CD4-positive, alpha-beta T cell (primary cell): Measurements from ENCODE around the gene CFAP61. TPM values are rescaled to one million over a fixed set of nuclear protein-coding genes. Genes with fewer than 3 reads are reported as not detected.

ENCODE experiments used
- ATAC-seq: fragments of 200-7000 bp; cut with Tn5 transposase; one replicate; pipeline ENCODE4 v1.10.0; 2022; ENCODE audit warnings: mild to moderate bottlenecking; ENCODE audit not compliant: poor library complexity
- CTCF ChIA-PET: fragments of 350-600 bp; sonication (Branson Sonifier 250); formaldehyde crosslinking; loops from one replicate; lab custom pipeline; 2021; ENCODE audit warnings: antibody characterized with exemption, inconsistent platforms; lab: Charles Lee
- POLR2A ChIA-PET: fragments of 350-600 bp; sonication (Branson Sonifier 250); formaldehyde crosslinking; loops from one replicate; lab custom pipeline; 2021; ENCODE audit warnings: antibody characterized with exemption, inconsistent platforms; lab: Charles Lee
- DNase-seq, 14 experiments: peaks; one replicate each; pipeline ENCODE4 v3.0.0-alpha.2; 2013 to 2020; ENCODE audit warnings: mixed read lengths in 2 of 14
- H3K27ac ChIP-seq, 2 donors: one replicate each; pipeline versions ENCODE4 v1.5.1 to v1.7.0; 2013; ENCODE audit warnings: low read length in 2 of 2, low read depth in 1 of 2, mild to moderate bottlenecking in 1 of 2
- H3K27me3 ChIP-seq, 2 experiments: 1 replicate in 1 of 2; 2 replicates in 1 of 2; pipeline versions ENCODE4 v1.6.1 to v1.7.0; 2013; ENCODE audit warnings: low read length in 2 of 2, control low read depth in 1 of 2, mild to moderate bottlenecking in 1 of 2, moderate library complexity in 1 of 2; ENCODE audit not compliant: insufficient read depth in 2 of 2, control insufficient read depth in 1 of 2
- H3K36me3 ChIP-seq: one replicate; pipeline ENCODE4 v1.6.1; 2013; ENCODE audit warnings: low read length, control low read depth; ENCODE audit not compliant: insufficient read depth
- H3K4me1 ChIP-seq: one replicate; pipeline ENCODE4 v1.6.1; 2013; ENCODE audit warnings: low read length, control low read depth; ENCODE audit not compliant: insufficient read depth
- H3K4me3 ChIP-seq: one replicate; pipeline ENCODE4 v1.5.1; 2013; ENCODE audit warnings: mild to moderate bottlenecking, low read length, moderate library complexity
- H3K9me3 ChIP-seq, 2 experiments: 1 replicate in 1 of 2; 2 replicates in 1 of 2; pipeline versions ENCODE4 v1.6.1 to v1.7.0; 2013; ENCODE audit warnings: low read length in 2 of 2, mild to moderate bottlenecking in 2 of 2, control low read depth in 1 of 2, moderate library complexity in 1 of 2; ENCODE audit not compliant: control insufficient read depth in 1 of 2, insufficient read depth in 1 of 2
- H3K27ac Mint-ChIP-seq: one replicate; pipeline ENCODE4 v1.8.0; 2020; ENCODE audit warnings: mixed read lengths
- H3K27me3 Mint-ChIP-seq: one replicate; pipeline ENCODE4 v1.8.0; 2021; ENCODE audit warnings: mixed read lengths
- H3K36me3 Mint-ChIP-seq: one replicate; pipeline ENCODE4 v1.8.0; 2021; ENCODE audit warnings: low read depth, mixed read lengths
- H3K4me1 Mint-ChIP-seq: one replicate; pipeline ENCODE4 v1.8.0; 2021; ENCODE audit warnings: low read depth, mixed read lengths
- H3K4me3 Mint-ChIP-seq: one replicate; pipeline ENCODE4 v1.8.0; 2020; ENCODE audit warnings: mild to moderate bottlenecking, mixed read lengths
- H3K9me3 Mint-ChIP-seq: one replicate; pipeline ENCODE4 v1.8.0; 2020; ENCODE audit warnings: mixed read lengths
- CTCF ChIP-seq: fragments of 200-600 bp; IDR thresholded peaks from one replicate; pipeline ENCODE4 v1.8.0; 2022; ENCODE audit warnings: antibody characterized with exemption, mild to moderate bottlenecking
- intact Hi-C, 2 experiments: fragments of 100-400 bp; cut with DNase I in 1 of 2; cut with micrococcal nuclease in 1 of 2; formaldehyde crosslinking; loops; one replicate each; pipeline versions ENCODE4 v1.15.1 to v1.9.0; 2023 to 2025; cut with DNase I, micrococcal nuclease
- total RNA-seq, 174 experiments: library from RNA in 2 of 174; stranded (reverse) in 2 of 174; gene quantifications; one replicate each; pipeline ENCODE4 v1.2.3 and lab custom pipeline; 2021 to 2026

The CFAP61 gene
- total RNA-seq, 2 experiments from 2014 or later: not detected

GRCh38 chr20:20271271-20271670 lies 218.9 kb downstream of the CFAP61 start:
- Mint-ChIP-seq H3K9me3 (no peaks in the 10 kb centered on the region), H3K27me3 (peaks cover 6% of the 10 kb centered on the region), H3K36me3 (no peaks in the 10 kb centered on the region), H3K4me1 (no peaks in the 10 kb centered on the region), H3K4me3 (no peak overlapping the region), H3K27ac (no peak overlapping the region)
- CTCF ChIA-PET: no interaction called here
- DNase-seq (peak in 1 of 14 experiments; percentile 25), ATAC-seq (no peak)
- Histone ChIP-seq H3K27me3 (no peaks in the 10 kb centered on the region), H3K4me1 (no peaks in the 10 kb centered on the region), H3K36me3 (no peaks in the 10 kb centered on the region), H3K4me3 (no peak overlapping the region), H3K27ac (no peak overlapping the region), H3K9me3 (no peaks in the 10 kb centered on the region)
- POLR2A ChIA-PET: no interaction called here
- no peak for TF ChIP-seq CTCF
- intact Hi-C loops: no loop called here

GRCh38 chr20:20272686-20273085 lies 220.4 kb downstream of the CFAP61 start:
- ChIA-PET CTCF (no interaction called here), POLR2A (no interaction called here)
- intact Hi-C loops: no loop called here
- Histone ChIP-seq H3K4me3 (no peak overlapping the region), H3K36me3 (no peaks in the 10 kb centered on the region), H3K27ac (no peak overlapping the region), H3K4me1 (no peaks in the 10 kb centered on the region), H3K9me3 (no peaks in the 10 kb centered on the region), H3K27me3 (peaks cover 0 to 6% of the 10 kb centered on the region in 2 experiments)
- ATAC-seq: no peak
- H3K36me3 Mint-ChIP-seq: no peaks in the 10 kb centered on the region
- no peak for DNase-seq
- peaks cover 15% of the 10 kb centered on the region for H3K27me3 Mint-ChIP-seq
- no peaks in the 10 kb centered on the region for H3K9me3 Mint-ChIP-seq
- TF ChIP-seq CTCF: no peak
- H3K27ac Mint-ChIP-seq: no peak overlapping the region
- H3K4me1 Mint-ChIP-seq: no peaks in the 10 kb centered on the region
- H3K4me3 Mint-ChIP-seq: no peak overlapping the region

GRCh38 chr20:20273286-20273685 lies 221.0 kb downstream of the CFAP61 start:
- no peak for TF ChIP-seq CTCF
- Histone ChIP-seq H3K4me3 (no peak overlapping the region), H3K27ac (no peak overlapping the region)

More at GRCh38 chr20:20273286-20273685, 221.0 kb downstream of the CFAP61 start:
- Mint-ChIP-seq H3K9me3 (no peaks in the 10 kb centered on the region), H3K4me1 (no peaks in the 10 kb centered on the region), H3K36me3 (no peaks in the 10 kb centered on the region), H3K27me3 (peaks cover 21% of the 10 kb centered on the region), H3K4me3 (no peak overlapping the region), H3K27ac (no peak overlapping the region)
- Histone ChIP-seq H3K4me1 (no peaks in the 10 kb centered on the region), H3K27me3 (peaks cover 0 to 11% of the 10 kb centered on the region in 2 experiments), H3K9me3 (no peaks in the 10 kb centered on the region), H3K36me3 (no peaks in the 10 kb centered on the region)
- no peak for ATAC-seq
- POLR2A ChIA-PET: no interaction called here
- CTCF ChIA-PET: no interaction called here
- DNase-seq: no peak
- intact Hi-C loops: no loop called here
